HFFc6 (cell line): ENCODE data around the gene ENTPD2. TPM values are rescaled to one million over a fixed set of nuclear protein-coding genes. Genes with fewer than 3 reads are reported as not detected.

ENCODE experiments used
- DNase-seq: peaks from one replicate; pipeline ENCODE4 v3.0.0-alpha.2; 2018
- H3K27ac Mint-ChIP-seq: 2 replicates; pipeline ENCODE4 v1.8.0; 2020; ENCODE audit warnings: mild to moderate bottlenecking, mixed read lengths
- H3K27me3 Mint-ChIP-seq: 2 replicates; pipeline ENCODE4 v1.8.0; 2021; ENCODE audit warnings: mild to moderate bottlenecking, moderate library complexity, mixed read lengths; ENCODE audit not compliant: insufficient read depth
- H3K36me3 Mint-ChIP-seq: 2 replicates; pipeline ENCODE4 v1.8.0; 2021; ENCODE audit warnings: low read depth, mixed read lengths
- H3K4me1 Mint-ChIP-seq: 2 replicates; pipeline ENCODE4 v1.8.0; 2020; ENCODE audit warnings: low read depth, mixed read lengths
- H3K4me3 Mint-ChIP-seq: 2 replicates; pipeline ENCODE4 v1.8.0; 2020; ENCODE audit warnings: mild to moderate bottlenecking, moderate library complexity, mixed read lengths
- H3K9me3 Mint-ChIP-seq: 2 replicates; pipeline ENCODE4 v1.8.0; 2020; ENCODE audit warnings: mild to moderate bottlenecking, mixed read lengths
- CTCF ChIP-seq: fragments of 200-600 bp; sonication (generic); IDR thresholded peaks from 2 replicates; pipeline ENCODE4 v1.5.0; 2021; ENCODE audit warnings: antibody characterized with exemption, mild to moderate bottlenecking
- long read RNA-seq: library from polyadenylated mRNA; unstranded; transcript quantifications from one replicate; pipeline ENCODE4 v2.0.0, GENCODE V29; 2019
- total RNA-seq, 6 experiments: library from RNA; stranded (reverse); fragmentation: NEBNext Ultra II Directional; extraction: Animal tissue kit (Norgen Biotek cat#: 25700); gene quantifications; 2 replicates in 1 of 6; 3 replicates in 5 of 6; pipeline ENCODE4 v1.2.3, GENCODE V29; 2021

The ENTPD2 gene
- under 1 TPM in 3 of 6 experiments, not detected in 3; 0.12 to 0.28 (median 0.16) TPM for total RNA-seq
- long read RNA-seq, result 0 reads

- TF ChIP-seq CTCF, result no peak
- Mint-ChIP-seq H3K27me3 (peaks cover 17% of the 10 kb centered on the region), H3K9me3 (no peaks in the 10 kb centered on the region), H3K4me3 (no peak within 1 kb of the TSS), H3K27ac (no peak within 1 kb of the TSS), H3K4me1 (peaks cover 6% of the 10 kb centered on the region), H3K36me3 (no peaks in the 10 kb centered on the region)
- no peak for DNase-seq
Observed at GRCh38 chr9:137053944-137054931, at the start of gene ENTPD2. Gene ENTPD2 (minus strand): TSS chr9:137054061. CDS start chr9:137053997, 64 bp downstream.

DNA sequence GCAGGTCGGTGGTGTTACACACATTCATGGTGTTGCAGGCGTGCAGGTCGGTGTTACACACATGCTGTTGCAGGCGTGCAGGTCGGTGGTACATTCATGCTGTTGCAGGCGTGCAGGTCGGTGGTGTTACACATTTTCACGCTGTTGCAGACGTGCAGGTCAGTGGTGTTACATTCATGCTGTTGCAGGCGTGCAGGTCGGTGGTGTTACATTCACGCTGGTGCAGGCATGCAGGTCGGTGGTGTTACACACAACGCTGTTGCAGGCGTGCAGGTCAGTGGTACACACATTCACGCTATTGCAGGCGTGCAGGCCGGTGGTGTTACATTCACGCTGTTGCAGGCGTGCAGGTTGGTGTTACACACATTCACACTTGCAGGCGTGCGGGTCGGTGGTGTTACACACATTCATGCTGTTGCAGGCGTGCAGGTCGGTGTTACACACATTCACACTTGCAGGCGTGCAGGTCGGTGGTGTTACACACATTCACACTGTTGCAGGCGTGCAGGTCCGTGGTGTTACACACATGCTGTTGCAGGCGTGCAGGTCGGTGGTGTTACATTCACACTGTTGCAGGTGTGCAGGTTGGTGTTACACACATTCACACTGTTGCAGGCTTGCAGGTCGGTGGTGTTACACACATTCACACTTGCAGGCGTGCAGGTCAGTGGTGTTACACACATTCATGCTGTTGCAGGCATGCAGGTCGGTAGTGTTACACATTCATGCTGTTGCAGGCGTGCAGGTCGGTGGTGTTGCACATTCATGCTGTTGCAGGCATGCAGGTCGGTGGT is 49.5 kb upstream of the ENTPD2 start:
- peaks cover 18% of the 10 kb centered on the region for H3K36me3 Mint-ChIP-seq
- no peaks in the 10 kb centered on the region; the same call in none of the 2 replicates for H3K27me3 Mint-ChIP-seq
- DNase-seq, result no peak

DNA sequence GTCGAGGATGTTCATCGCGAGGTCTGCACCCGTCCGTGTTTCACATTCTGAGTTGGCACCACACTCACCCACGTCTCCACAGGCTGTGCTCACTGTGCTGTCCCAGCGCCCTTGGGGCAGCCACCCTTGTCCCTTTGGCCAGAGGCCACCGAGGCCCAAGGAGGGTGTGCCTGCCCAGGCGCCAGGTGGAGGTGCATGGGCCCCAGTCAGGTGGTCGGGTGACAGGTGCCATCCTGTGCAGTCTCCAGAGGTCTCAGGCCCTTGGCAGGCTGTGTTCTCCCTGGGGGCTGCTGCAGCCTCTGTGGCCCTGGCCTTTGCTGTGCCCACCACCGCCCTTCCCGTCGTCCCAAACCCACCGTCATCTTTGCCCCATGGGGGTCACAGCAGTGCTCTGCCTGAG is 45.4 kb upstream of the ENTPD2 start:
- no peak for TF ChIP-seq CTCF
- Mint-ChIP-seq H3K4me3 (no peak overlapping the region), H3K4me1 (no peaks in the 10 kb centered on the region), H3K9me3 (no peaks in the 10 kb centered on the region), H3K27ac (no peak overlapping the region), H3K36me3 (peaks cover 19% of the 10 kb centered on the region), H3K27me3 (no peaks in the 10 kb centered on the region; the same call in 1 of the 2 replicates)
- no peak for DNase-seq

More for the DNA sequence above, 49.5 kb upstream of the ENTPD2 start:
- TF ChIP-seq CTCF, result no peak
- no peaks in the 10 kb centered on the region for H3K4me1 Mint-ChIP-seq
- H3K4me3 Mint-ChIP-seq, result no peak overlapping the region
- no peak overlapping the region for H3K27ac Mint-ChIP-seq
- no peaks in the 10 kb centered on the region for H3K9me3 Mint-ChIP-seq

DNA sequence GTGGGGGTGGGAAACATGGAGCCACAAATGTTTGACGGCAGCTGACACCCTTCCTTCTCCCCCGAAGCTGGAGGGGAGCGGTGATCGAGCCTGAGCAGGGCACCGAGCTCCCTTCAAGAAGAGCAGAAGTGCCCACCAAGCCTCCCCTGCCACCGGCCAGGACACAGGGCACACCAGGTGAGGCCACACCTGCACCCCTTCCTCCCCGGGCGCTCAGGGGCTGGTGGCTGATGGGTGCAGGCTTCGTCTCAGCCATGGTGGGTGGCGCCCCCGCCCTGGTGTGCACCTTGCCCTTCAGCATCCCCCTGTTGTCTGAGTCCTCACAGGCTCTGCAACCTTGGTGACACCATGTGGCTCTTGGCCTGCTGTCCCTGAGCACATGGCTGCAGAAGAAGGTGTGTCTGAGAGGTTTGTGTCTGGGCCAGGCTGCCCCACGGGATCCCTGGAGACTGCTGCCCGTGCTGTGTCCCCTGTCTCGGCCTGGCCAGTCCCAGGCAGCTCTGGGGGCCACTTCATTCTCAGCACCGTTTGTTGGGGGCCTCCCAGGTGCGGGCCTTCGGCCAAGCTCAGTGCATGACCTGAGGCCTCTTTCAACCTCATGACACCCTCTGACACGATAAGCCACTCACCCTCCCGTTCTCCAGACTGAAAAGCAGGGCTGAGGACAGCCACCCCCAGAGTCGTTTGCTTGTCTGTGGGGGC is 44.1 kb upstream of the ENTPD2 start:
- DNase-seq, result no peak
- Mint-ChIP-seq H3K4me1 (no peaks in the 10 kb centered on the region), H3K27me3 (no peaks in the 10 kb centered on the region), H3K36me3 (peaks cover 22% of the 10 kb centered on the region), H3K27ac (no peak overlapping the region), H3K4me3 (no peak overlapping the region), H3K9me3 (no peaks in the 10 kb centered on the region)
- TF ChIP-seq CTCF, result no peak
